ENCODE data around the gene CASQ1. TPM values are rescaled to one million over a fixed set of nuclear protein-coding genes. Genes with fewer than 3 reads are reported as not detected.

Gene CASQ1
- total RNA-seq (2021; fragmentation: NEBNext Ultra II Directional; extraction: Animal tissue kit (Norgen Biotek cat#: 25700)) = under 1 TPM in 3 of 6 experiments, not detected in 3; 0.14 to 0.35 (median 0.19) TPM
- long read RNA-seq, partial matches to known transcripts = 0 of 1 reads
- long read RNA-seq, other reads (novel, unspliced or antisense) = 0 of 1 reads

GRCh38 chr1:160189649-160190625, at the start of gene CASQ1:
CASQ1 (plus strand) TSS chr1:160190575; CDS start chr1:160190752, 177 bp downstream.
- H3K27me3 Mint-ChIP-seq (ENCODE audit: insufficient read depth) = peaks cover 13% of the 10 kb centered on the region
- TF ChIP-seq CTCF (IDR thresholded peaks at IDR 0.05) = no peak

GRCh38 chr1:160143695-160144094, 46.7 kb upstream of the CASQ1 start:
- H3K27me3 Mint-ChIP-seq (ENCODE audit: insufficient read depth) = peaks cover 35% of the 10 kb centered on the region
- H3K27ac Mint-ChIP-seq = no peak overlapping the region
- H3K4me1 Mint-ChIP-seq (ENCODE audit: low read depth) = peaks cover 14% of the 10 kb centered on the region
- H3K4me3 Mint-ChIP-seq = no peak overlapping the region
- no peaks in the 10 kb centered on the region for H3K9me3 Mint-ChIP-seq
- DNase-seq = no peak
- no peaks in the 10 kb centered on the region for H3K36me3 Mint-ChIP-seq (ENCODE audit: low read depth)
- TF ChIP-seq CTCF (IDR thresholded peaks at IDR 0.05) = no peak

More at GRCh38 chr1:160189649-160190625, at the start of gene CASQ1:
- Mint-ChIP-seq H3K4me1 (ENCODE audit: low read depth) (0 out of 2 replicates have a peak, but pooled peaks cover 6% of the 10 kb centered on the region), H3K36me3 (ENCODE audit: low read depth) (no peaks in the 10 kb centered on the region), H3K4me3 (no peak within 1 kb of the TSS), H3K27ac (no peak within 1 kb of the TSS), H3K9me3 (no peaks in the 10 kb centered on the region)
- no peak for DNase-seq

GRCh38 chr1:160144921-160145320, 45.5 kb upstream of the CASQ1 start:
- Mint-ChIP-seq H3K36me3 (ENCODE audit: low read depth) (no peaks in the 10 kb centered on the region), H3K27ac (peak overlapping the region; percentile 8; the same call in 1 of the 2 replicates), H3K4me3 (no peak overlapping the region; the same call in 1 of the 2 replicates), H3K9me3 (no peaks in the 10 kb centered on the region), H3K4me1 (ENCODE audit: low read depth) (peaks cover 27% of the 10 kb centered on the region), H3K27me3 (ENCODE audit: insufficient read depth) (peaks cover 33% of the 10 kb centered on the region)
- TF ChIP-seq CTCF (IDR thresholded peaks at IDR 0.05) = no peak
- peak; percentile 56 for DNase-seq

GRCh38 chr1:160146107-160146506, 44.3 kb upstream of the CASQ1 start:
- Mint-ChIP-seq H3K4me1 (ENCODE audit: low read depth) (peaks cover 33% of the 10 kb centered on the region), H3K4me3 (no peak overlapping the region), H3K27me3 (ENCODE audit: insufficient read depth) (peaks cover 22% of the 10 kb centered on the region), H3K36me3 (ENCODE audit: low read depth) (no peaks in the 10 kb centered on the region), H3K9me3 (no peaks in the 10 kb centered on the region), H3K27ac (no peak overlapping the region)
- DNase-seq = no peak
- TF ChIP-seq CTCF (IDR thresholded peaks at IDR 0.05) = no peak

- H3K27ac Mint-ChIP-seq = no peak overlapping the region
- DNase-seq = no peak
- H3K36me3 Mint-ChIP-seq (ENCODE audit: low read depth) = no peaks in the 10 kb centered on the region
- no peak for TF ChIP-seq CTCF (IDR thresholded peaks at IDR 0.05)
- H3K27me3 Mint-ChIP-seq (ENCODE audit: insufficient read depth) = peaks cover 13% of the 10 kb centered on the region
- H3K4me1 Mint-ChIP-seq (ENCODE audit: low read depth) = peaks cover 33% of the 10 kb centered on the region
- H3K9me3 Mint-ChIP-seq = no peaks in the 10 kb centered on the region
- H3K4me3 Mint-ChIP-seq = no peak overlapping the region
Observed at GRCh38 chr1:160148121-160148520, 42.3 kb upstream of the CASQ1 start.
